GM12874 (cell line): ENCODE measurements around the gene RETREG1.

Source experiments
- CTCF ChIP-seq: IDR thresholded peaks from 2 replicates; pipeline ENCODE4 v1.5.1; 2011; ENCODE audit warnings: low read depth, mild to moderate bottlenecking, control low read depth, low read length, moderate library complexity; ENCODE audit not compliant: insufficient read depth

Gene RETREG1

GRCh38 chr5:16589658-16590057, 27.1 kb downstream of the RETREG1 start:
- no peak for TF ChIP-seq CTCF

DNA sequence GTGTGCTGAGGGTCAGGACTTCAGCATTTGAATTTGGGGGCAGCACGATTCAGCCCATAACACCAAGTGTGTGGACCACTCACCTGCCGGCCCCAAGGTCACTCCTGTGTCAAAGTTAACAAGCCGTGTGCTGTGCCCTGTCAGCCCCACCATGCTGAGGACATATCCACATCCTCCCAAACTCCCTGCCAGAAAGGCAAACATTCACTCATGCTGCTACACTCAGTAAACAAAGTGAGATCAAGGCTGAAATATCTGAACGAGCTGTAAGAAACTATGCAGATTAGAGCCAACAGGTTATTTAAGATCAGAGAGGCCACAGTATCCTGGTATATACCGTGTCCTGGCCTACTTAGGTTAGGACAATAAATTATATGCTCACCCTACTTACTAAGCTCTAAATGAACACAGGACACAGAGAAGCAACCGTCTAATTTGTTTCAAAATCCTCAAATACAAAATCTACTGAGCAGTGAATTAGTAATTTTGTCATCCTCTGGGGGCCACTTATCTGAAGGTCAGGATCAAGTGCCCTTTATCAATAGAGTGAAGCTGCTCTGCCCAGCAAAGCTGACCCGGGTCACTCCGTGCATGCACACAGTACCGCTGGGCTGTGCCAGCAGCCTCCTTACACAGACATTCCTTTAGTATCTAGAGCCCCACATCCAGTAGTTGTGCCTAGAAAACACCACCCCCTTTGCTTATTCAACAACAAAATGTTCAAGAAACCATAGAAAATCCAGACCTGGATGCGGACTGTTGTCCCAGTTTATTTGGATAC, 28.2 kb downstream of the RETREG1 start:
- no peak for TF ChIP-seq CTCF

DNA sequence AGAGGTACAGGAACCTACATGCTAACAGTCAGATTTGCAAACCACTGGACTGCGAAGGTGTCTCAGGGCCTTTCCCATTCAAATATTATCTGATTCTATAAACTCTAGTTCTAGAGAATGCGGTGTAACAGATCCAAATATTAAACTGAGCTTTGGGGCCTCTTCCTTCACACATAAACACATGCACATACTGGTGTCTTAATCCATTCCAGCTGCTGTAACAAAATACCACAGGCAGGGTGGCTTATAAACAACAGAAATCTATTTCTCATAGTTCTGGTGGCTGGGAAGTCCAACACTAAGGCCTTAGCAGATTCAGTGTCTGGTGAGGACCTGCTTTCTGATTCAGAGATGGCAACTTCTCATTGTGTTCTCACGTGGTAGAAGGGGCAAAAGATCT, 30.2 kb downstream of the RETREG1 start:
- no peak for TF ChIP-seq CTCF

DNA sequence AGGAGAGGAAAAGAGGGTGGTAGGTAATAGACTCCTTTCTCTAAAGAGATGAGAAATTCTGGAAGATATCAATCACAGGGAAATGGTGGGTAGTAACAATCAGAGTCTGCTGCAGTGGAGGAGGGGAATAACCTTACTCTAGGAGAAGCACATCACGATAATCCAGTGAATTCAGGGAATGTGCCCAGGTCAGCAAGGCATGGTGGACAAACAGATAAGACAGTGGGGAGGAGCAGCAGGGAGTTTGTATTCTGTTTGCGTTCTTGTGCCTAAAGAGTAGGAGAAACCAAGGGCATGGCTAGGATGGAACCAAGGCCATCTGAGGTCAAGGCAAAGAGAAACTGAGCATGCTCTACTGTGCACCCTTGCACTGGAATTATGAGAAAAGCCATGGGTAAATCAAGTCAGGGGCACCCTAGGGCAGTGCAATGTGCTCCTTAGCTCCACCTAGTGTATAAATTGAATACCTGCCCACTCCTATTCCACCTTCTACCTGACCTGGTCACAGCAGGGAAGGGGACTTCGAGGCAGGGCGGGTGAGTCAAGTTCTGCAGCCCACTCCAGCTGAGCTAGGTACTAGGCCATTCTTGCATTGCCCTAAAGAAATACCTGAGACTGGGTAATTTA, 31.6 kb downstream of the RETREG1 start:
- TF ChIP-seq CTCF = peak; percentile 50

GRCh38 chr5:16582081-16582480, 34.7 kb downstream of the RETREG1 start:
- no peak for TF ChIP-seq CTCF

- TF ChIP-seq CTCF = no peak
Measured at GRCh38 chr5:16580382-16580781, 36.4 kb downstream of the RETREG1 start.

DNA sequence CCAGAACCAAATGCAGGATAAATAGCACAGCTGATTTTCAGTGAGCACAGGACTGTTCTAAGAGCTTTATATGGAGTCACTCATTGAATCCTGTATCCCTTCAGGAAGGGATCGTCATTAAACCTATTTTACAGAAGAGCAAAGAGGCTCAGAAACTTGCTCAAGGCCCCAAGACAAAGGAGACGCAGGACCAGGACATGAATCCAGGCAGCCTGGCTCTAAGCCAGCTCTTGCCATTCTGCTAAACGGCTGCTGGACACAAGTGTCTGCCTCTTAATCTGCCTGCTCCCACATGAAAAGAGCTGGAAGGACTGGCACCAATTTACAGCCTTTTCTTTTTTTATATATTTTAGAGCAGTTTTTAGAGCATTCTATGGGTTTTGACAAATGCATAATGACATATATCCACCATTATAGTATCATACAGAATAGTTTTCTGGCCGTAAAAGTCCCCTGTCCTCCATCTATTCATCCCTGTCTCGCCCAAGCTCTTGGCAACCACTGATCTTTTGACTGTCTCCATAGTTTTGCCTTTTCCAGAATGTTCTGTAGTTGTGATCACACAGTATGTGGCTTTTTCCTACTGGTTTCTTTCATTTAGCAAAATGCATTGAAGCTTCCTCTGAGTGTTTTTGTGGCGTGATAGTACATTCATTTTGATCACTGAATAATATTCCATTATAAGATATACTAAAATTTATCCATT, 37.5 kb downstream of the RETREG1 start:
- TF ChIP-seq CTCF = no peak
